Brain microvascular endothelial cell (primary cell): ENCODE measurements around the gene IL16.
"Not testable (repeated sequence)": the region's sequence is repeated elsewhere in the genome, so short reads cannot be mapped to it uniquely, and the experiment has no call there.

ENCODE experiments used
- DNase-seq: peaks from one replicate; pipeline ENCODE4 v3.0.0-alpha.2; 2020
- H3K27ac ChIP-seq: fragments of 250-450 bp; sonication (Bioruptor Pico); 2 replicates; pipeline ENCODE4 v1.5.1; 2020; ENCODE audit warnings: mild to moderate bottlenecking, moderate library complexity
- H3K27me3 ChIP-seq: fragments of 250-450 bp; sonication (Bioruptor Pico); replicated peaks from 2 replicates; pipeline ENCODE4 v1.5.1; 2020; ENCODE audit warnings: mild to moderate bottlenecking
- H3K36me3 ChIP-seq: fragments of 250-450 bp; sonication (Bioruptor Pico); replicated peaks from 2 replicates; pipeline ENCODE4 v1.5.1; 2020; ENCODE audit warnings: mild to moderate bottlenecking
- H3K4me3 ChIP-seq: 2 replicates; pipeline ENCODE4 v1.5.1; 2011; ENCODE audit warnings: low read depth, mild to moderate bottlenecking, control low read depth, low read length, moderate library complexity
- CTCF ChIP-seq: IDR thresholded peaks from 2 replicates; pipeline ENCODE4 v1.5.1; 2011; ENCODE audit warnings: low read depth, mild to moderate bottlenecking, moderate library complexity, low read length, control low read depth, inconsistent platforms; ENCODE audit errors: missing control alignments
- in situ Hi-C: cut with HindIII; loops from 2 replicates; pipeline ENCODE4 v1.10.0; 2017; ENCODE audit warnings: low sequenced_read_pairs, low pct_ligation_motif_present

Gene IL16

GRCh38 chr15:81199031-81199779, 2.5 kb downstream of the IL16 start:
- in situ Hi-C loops = no loop called here
- DNase-seq = no peak
- Histone ChIP-seq H3K4me3 (no peak overlapping the region), H3K27me3 (no peaks in the 10 kb centered on the region), H3K36me3 (no peaks in the 10 kb centered on the region), H3K27ac (no peak overlapping the region)
- TF ChIP-seq CTCF = no peak

GRCh38 chr15:81206018-81206417, 9.3 kb downstream of the IL16 start:
- Histone ChIP-seq H3K27ac (no peak overlapping the region), H3K27me3 (no peaks in the 10 kb centered on the region)
- in situ Hi-C loops = no loop called here

DNA sequence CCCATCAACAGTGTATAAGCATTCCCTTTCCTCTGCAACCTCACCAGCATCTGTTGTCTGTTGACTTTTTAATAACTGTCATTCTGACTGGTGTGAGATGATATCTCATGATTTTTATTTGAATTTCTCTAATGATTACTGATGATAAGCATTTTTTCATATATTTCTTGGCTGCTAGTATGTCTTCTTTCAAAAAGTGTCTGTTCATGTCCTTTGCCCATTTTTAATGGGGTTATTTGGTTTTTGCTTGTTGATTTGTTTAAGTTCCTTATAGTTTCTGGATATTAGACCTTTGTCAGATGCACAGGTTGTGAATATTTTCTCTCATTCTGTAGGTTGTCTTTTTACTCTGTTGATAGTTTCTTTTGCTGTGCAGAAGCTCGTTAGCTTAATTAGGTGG, 11.3 kb downstream of the IL16 start:
- H3K27me3 ChIP-seq, H3K4me3 ChIP-seq, DNase-seq, in situ Hi-C loops, H3K27ac ChIP-seq, H3K36me3 ChIP-seq: not testable (repeated sequence)

More at GRCh38 chr15:81206018-81206417, 9.3 kb downstream of the IL16 start:
- no peaks in the 10 kb centered on the region for H3K36me3 ChIP-seq
- H3K4me3 ChIP-seq = no peak overlapping the region
- DNase-seq = no peak
- TF ChIP-seq CTCF = no peak

DNA sequence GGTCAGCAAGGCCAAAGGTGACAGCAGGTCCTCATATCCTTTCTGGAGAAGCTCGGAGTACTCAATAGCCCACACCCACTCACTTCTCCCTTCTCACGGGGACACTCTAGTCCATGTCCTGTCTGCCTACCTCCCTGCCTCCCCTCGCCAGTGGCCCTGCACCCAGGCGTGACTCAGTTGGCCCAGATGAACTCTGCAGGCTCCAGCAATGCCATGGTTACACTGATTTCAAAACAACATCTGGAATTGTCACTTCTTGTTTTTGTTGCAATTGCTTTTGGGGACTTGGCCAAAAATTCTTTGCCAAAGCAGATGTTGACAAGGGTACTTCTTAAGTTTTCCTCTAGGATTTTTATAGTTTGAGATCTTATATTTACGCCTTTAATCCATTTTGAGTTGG, 13.0 kb downstream of the IL16 start:
- DNase-seq = no peak
- Histone ChIP-seq H3K4me3 (no peak overlapping the region), H3K36me3 (no peaks in the 10 kb centered on the region), H3K27me3 (no peaks in the 10 kb centered on the region), H3K27ac (no peak overlapping the region)
- in situ Hi-C loops = no loop called here
- TF ChIP-seq CTCF = no peak

- DNase-seq = no peak
- Histone ChIP-seq H3K36me3 (no peaks in the 10 kb centered on the region), H3K27me3 (no peaks in the 10 kb centered on the region), H3K4me3 (no peak overlapping the region), H3K27ac (no peak overlapping the region)
- in situ Hi-C loops = no loop called here
- no peak for TF ChIP-seq CTCF
These were observed 14.7 kb downstream of the IL16 start for GRCh38 chr15:81211376-81211775.

GRCh38 chr15:81213982-81214381, 17.3 kb downstream of the IL16 start:
- Histone ChIP-seq H3K4me3 (no peak overlapping the region), H3K27me3 (no peaks in the 10 kb centered on the region), H3K36me3 (no peaks in the 10 kb centered on the region), H3K27ac (no peak overlapping the region)
- DNase-seq = no peak
- in situ Hi-C loops = no loop called here
- no peak for TF ChIP-seq CTCF
